NOMO-1 (cell line): ENCODE results near the gene PAPPA.

Source experiments
- DNase-seq, 2 experiments: peaks; one replicate each; lab custom pipeline; 2025; ENCODE audit not compliant: unreplicated experiment in 2 of 2; lab: John Stamatoyannopoulos, UW

PAPPA gene

DNA sequence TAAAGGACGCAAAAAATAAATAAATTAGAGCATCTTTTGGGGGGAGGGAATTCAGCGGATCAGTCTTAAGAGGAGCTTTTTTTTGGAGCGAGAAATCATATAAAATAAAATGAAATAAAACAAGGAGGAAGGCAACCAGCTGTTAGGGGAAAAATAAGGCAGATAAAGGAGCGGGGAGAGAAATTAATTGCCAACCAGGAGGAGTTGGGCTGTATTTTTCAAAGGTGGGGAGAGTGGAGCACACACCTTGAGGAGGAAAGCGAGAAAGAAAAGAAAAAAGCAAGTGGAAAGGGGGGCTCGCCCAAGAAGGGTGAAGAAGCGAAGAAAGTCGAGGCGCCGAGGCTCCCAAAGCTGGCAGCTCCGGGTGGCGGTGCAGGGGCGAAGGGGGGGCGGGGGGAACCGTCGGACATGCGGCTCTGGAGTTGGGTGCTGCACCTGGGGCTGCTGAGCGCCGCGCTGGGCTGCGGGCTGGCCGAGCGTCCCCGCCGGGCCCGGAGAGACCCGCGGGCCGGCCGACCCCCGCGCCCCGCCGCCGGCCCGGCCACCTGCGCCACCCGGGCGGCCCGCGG, at the start of gene PAPPA:
TSS of gene PAPPA (plus strand) at position 27 of the 569 bp plus-strand sequence. CDS start at position 409, 382 bp downstream.
- DNase-seq = no peak

DNA sequence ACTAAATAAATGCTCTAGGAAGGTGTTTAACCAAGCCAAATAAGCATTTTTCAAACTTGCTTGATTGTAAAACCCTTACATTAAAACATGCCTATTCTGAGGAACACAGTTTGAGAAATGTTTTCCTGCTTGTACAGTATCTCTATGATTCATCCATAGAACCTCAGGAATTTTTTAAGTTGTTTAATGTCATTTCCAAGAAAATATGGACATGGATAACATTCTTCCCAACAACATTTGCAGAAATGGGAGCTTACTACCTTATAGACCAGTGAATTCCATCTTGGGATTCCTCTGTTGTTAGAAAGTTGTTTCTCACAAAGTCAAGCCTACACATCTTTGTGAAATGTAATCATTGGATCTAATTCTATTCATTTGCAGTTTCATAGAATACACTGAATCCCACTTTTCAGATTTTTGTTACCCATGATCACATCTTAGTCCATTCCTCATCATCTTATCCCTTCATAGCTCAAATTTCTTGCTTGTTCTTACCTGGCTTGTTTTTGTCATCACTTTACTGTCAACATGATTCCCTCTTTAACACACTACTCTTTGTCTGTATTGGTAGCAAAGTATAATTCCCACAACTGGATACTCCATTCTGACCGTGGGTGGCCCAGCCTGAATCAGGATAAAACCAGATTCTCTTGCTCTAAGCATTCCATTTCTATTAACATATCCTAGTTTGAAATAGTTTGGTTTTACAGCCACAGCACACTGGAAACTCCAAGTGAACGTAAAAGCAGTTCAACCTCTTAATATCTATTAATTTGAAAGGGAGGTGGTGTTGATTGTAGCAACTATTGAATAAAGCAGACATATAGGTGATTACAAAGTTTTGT, 49.4 kb upstream of the PAPPA start:
- DNase-seq = no peak

DNA sequence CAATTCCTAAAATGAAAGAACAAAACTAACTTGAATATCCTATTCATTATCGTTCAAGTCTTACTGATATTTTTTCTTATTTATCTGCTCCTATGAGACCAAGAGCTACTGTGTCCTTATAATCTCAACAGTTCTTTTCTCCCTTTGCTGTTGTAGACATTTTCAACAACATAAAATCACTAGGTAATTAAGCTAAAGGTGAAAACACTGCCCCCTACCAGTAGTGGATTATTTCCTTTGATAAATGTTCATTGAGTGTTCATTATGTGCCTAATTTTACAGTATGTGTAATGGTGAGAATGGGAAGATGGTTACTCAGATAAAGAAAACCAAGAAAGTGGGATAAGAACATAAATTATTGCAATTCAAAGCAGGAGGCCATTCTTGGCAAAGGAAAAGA, 41.4 kb upstream of the PAPPA start:
- DNase-seq = no peak

- no peak for DNase-seq
Observed at GRCh38 chr9:116115761-116116353, 37.7 kb upstream of the PAPPA start.

DNA sequence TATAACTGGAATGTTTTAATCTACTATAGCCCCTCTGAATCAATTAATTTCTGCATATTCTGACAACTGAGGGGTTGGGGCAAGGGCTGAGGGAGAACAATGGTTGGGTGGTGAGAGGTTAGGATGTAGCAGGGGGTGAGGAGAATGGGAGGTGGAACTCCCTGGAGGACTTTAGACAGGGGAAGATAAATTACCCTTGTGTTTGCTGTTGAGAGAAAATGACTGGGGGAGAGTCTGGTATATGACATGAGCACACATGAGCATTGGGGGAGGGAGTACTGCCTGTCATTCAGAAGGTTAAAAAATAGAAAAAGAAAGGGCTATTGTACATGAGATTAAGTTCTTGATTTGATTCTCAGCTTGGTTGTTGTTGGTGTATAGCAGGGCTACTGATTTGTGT, 37.2 kb upstream of the PAPPA start:
- DNase-seq = no peak

- no peak for DNase-seq
Observed at GRCh38 chr9:116123171-116123570, 30.4 kb upstream of the PAPPA start.

DNA sequence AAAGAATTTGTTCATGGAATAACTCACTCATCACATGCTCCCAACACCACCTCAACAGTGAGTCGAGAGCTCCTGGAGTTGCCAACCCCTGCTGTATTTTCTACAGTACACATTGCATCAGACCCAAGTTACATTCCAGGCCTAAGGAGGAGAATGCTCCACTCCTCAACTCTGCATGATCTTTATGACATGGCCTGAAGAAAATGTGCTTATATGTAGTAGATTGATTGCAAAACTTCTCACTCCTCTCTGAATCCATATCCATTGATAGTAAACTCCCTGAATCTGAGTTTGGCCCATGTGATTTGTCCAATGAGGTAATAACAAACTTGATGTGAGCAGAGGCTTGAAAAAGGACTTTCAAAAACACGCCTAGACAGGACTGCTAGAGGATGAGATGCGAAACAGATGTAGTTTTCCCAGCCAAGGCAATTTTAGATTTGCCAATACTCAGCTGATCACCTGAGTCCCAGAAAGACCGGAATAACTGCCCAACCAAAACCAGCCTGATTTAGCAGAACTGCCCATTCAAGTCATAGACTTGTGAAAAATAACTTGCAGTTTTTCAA, 29.0 kb upstream of the PAPPA start:
- DNase-seq = no peak

DNA sequence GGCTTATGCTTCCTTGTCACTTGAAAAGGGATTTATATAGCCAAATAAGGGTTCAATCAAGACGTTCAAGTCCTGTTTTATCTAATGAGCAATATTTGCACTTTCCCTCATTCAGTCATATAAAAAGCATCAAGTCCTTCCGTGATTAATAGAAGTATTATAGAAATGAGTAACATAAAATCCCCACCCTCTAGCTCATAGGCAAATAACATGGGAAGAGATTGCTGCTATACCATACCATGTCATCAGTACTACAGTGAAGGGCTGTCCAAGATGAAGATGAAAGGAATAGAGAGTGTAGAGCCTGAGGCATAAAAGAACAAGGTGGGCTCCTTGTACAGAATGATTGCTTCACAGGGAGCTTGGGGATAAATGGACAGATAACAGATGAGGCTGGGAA, 20.4 kb upstream of the PAPPA start:
- DNase-seq = no peak

GRCh38 chr9:116134975-116135374, 18.6 kb upstream of the PAPPA start:
- DNase-seq = no peak

GRCh38 chr9:116137010-116137409, 16.6 kb upstream of the PAPPA start:
- no peak for DNase-seq

DNA sequence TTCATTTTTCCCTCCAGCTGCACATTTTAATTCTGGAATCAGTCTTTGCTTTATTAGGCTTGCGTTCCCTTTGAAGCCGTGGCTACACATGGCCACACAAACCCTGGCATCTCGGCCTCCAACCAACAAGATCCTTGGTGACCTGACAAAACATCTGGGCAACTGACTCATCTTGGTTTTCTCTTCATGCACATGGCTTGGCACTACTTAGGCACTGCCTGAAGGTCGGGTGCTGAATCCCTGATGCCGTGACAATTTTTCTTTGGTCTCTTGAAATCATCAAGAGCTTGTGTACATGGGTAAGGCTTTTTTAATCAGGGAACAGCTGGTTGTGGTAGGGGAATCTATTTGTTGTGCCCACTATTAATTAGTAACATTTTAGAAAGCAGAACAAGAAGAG, 16.0 kb upstream of the PAPPA start:
- no peak for DNase-seq

DNA sequence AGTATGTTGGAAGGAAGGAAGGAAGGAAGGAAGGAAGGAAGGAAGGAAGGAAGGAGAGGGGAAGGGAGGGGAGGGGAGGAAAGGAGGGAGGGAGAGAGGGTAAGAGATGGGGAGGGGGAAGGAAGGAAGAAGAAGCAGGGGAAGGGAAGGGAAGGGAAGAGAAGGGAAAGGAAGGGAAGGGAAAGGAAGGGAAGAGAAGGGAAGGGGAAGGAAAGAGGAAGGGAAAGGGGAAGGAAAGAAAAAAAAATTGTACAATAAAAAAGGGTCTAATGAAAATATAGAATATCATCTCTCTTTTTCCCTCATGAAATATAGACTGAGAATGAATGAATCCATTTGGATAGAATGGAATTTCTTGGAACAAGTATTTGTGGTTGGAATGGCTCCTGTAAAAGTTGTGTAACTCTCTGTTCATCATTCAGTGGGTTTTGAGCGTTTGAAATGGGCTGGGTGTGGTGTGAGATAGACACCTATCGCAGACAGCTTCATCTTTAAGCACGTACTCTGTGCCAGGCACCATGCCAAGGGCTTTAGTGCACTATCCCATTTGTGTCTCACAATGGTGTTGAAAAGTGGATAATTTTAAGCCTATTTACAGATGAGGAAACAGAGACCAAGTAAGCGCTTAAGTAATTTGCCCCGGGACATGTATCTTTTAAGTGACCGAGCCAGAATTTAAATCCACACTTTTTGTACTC, 11.6 kb upstream of the PAPPA start:
- no peak for DNase-seq

GRCh38 chr9:116142706-116143492, 10.7 kb upstream of the PAPPA start:
- DNase-seq = no peak

DNA sequence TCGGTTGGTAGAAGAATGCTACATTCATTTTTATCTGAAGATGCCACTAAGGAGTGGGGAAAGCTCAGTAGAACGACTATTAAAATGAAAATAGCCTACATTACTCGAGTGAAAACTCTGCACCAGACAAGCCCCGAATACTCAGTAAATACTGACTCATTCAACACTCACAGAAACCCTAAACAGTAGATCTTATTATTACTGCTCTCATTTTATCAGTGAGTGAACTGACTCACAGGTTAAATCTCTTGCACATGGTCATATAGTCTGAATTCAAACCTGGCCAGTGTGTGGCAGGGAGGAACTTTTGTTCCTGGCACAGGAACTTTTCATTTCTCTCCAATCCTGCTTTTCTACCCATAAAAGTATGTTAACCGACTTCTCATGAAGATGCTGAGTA, 9.6 kb upstream of the PAPPA start:
- no peak for DNase-seq

- no peak for DNase-seq
Observed at GRCh38 chr9:116144555-116144954, 9.0 kb upstream of the PAPPA start.

GRCh38 chr9:116145036-116145435, 8.6 kb upstream of the PAPPA start:
- DNase-seq = no peak

DNA sequence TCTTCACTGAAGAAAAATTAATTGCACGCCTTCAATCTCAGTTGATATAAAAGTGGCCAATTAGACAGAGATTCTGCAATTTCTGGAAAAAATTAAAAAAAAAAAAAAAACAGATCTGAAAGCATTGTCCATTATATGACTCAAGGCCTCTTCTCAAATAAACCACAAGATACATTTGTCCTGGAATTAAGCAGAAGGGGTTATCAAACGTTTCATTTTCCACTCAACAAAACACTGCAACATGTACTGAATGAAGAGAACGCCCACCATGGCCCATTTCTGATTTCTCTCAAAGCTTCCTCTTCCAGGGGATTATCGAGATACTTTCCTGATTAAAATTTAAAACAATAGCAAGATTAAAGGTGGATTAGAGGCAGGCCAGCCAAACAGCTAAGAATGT, 5.8 kb upstream of the PAPPA start:
- no peak for DNase-seq

GRCh38 chr9:116149844-116150243, 3.7 kb upstream of the PAPPA start:
- DNase-seq = no peak

GRCh38 chr9:116151199-116151598, 2.4 kb upstream of the PAPPA start:
- no peak for DNase-seq

- no peak for DNase-seq
Observed at GRCh38 chr9:116151966-116152381, 1.6 kb upstream of the PAPPA start.
